CD4-positive, alpha-beta T cell (primary cell): ENCODE results near the gene SLC16A12. TPM values are rescaled to one million over a fixed set of nuclear protein-coding genes. Genes with fewer than 3 reads are reported as not detected.

Experiments used
- ATAC-seq: fragments of 200-7000 bp; cut with Tn5 transposase; one replicate; pipeline ENCODE4 v1.10.0; 2022; ENCODE audit warnings: mild to moderate bottlenecking; ENCODE audit not compliant: poor library complexity
- CTCF ChIA-PET: fragments of 350-600 bp; sonication (Branson Sonifier 250); formaldehyde crosslinking; loops from one replicate; lab custom pipeline; 2021; ENCODE audit warnings: antibody characterized with exemption, inconsistent platforms; lab: Charles Lee
- POLR2A ChIA-PET: fragments of 350-600 bp; sonication (Branson Sonifier 250); formaldehyde crosslinking; loops from one replicate; lab custom pipeline; 2021; ENCODE audit warnings: antibody characterized with exemption, inconsistent platforms; lab: Charles Lee
- DNase-seq, 14 experiments: peaks; one replicate each; pipeline ENCODE4 v3.0.0-alpha.2; 2013 to 2020; ENCODE audit warnings: mixed read lengths in 2 of 14
- H3K27ac ChIP-seq, 2 donors: one replicate each; pipeline versions ENCODE4 v1.5.1 to v1.7.0; 2013; ENCODE audit warnings: low read length in 2 of 2, low read depth in 1 of 2, mild to moderate bottlenecking in 1 of 2
- H3K27me3 ChIP-seq, 2 experiments: 1 replicate in 1 of 2; 2 replicates in 1 of 2; pipeline versions ENCODE4 v1.6.1 to v1.7.0; 2013; ENCODE audit warnings: low read length in 2 of 2, control low read depth in 1 of 2, mild to moderate bottlenecking in 1 of 2, moderate library complexity in 1 of 2; ENCODE audit not compliant: insufficient read depth in 2 of 2, control insufficient read depth in 1 of 2
- H3K36me3 ChIP-seq: one replicate; pipeline ENCODE4 v1.6.1; 2013; ENCODE audit warnings: low read length, control low read depth; ENCODE audit not compliant: insufficient read depth
- H3K4me1 ChIP-seq: one replicate; pipeline ENCODE4 v1.6.1; 2013; ENCODE audit warnings: low read length, control low read depth; ENCODE audit not compliant: insufficient read depth
- H3K4me3 ChIP-seq: one replicate; pipeline ENCODE4 v1.5.1; 2013; ENCODE audit warnings: mild to moderate bottlenecking, low read length, moderate library complexity
- H3K9me3 ChIP-seq, 2 experiments: 1 replicate in 1 of 2; 2 replicates in 1 of 2; pipeline versions ENCODE4 v1.6.1 to v1.7.0; 2013; ENCODE audit warnings: low read length in 2 of 2, mild to moderate bottlenecking in 2 of 2, control low read depth in 1 of 2, moderate library complexity in 1 of 2; ENCODE audit not compliant: control insufficient read depth in 1 of 2, insufficient read depth in 1 of 2
- H3K27ac Mint-ChIP-seq: one replicate; pipeline ENCODE4 v1.8.0; 2020; ENCODE audit warnings: mixed read lengths
- H3K27me3 Mint-ChIP-seq: one replicate; pipeline ENCODE4 v1.8.0; 2021; ENCODE audit warnings: mixed read lengths
- H3K36me3 Mint-ChIP-seq: one replicate; pipeline ENCODE4 v1.8.0; 2021; ENCODE audit warnings: low read depth, mixed read lengths
- H3K4me1 Mint-ChIP-seq: one replicate; pipeline ENCODE4 v1.8.0; 2021; ENCODE audit warnings: low read depth, mixed read lengths
- H3K4me3 Mint-ChIP-seq: one replicate; pipeline ENCODE4 v1.8.0; 2020; ENCODE audit warnings: mild to moderate bottlenecking, mixed read lengths
- H3K9me3 Mint-ChIP-seq: one replicate; pipeline ENCODE4 v1.8.0; 2020; ENCODE audit warnings: mixed read lengths
- intact Hi-C, 2 experiments: fragments of 100-400 bp; cut with DNase I in 1 of 2; cut with micrococcal nuclease in 1 of 2; formaldehyde crosslinking; loops; one replicate each; pipeline versions ENCODE4 v1.15.1 to v1.9.0; 2023 to 2025; cut with DNase I, micrococcal nuclease
- total RNA-seq, 174 experiments: library from RNA in 2 of 174; stranded (reverse) in 2 of 174; gene quantifications; one replicate each; pipeline ENCODE4 v1.2.3 and lab custom pipeline; 2021 to 2026
- TF ChIP-seq, protein P1 (sequence below): fragments of 200-600 bp; IDR thresholded peaks from one replicate; pipeline ENCODE4 v1.8.0; 2022; ENCODE audit warnings: antibody characterized with exemption, mild to moderate bottlenecking

The SLC16A12 gene
- total RNA-seq, 2 experiments from 2014 or later: not detected

DNA sequence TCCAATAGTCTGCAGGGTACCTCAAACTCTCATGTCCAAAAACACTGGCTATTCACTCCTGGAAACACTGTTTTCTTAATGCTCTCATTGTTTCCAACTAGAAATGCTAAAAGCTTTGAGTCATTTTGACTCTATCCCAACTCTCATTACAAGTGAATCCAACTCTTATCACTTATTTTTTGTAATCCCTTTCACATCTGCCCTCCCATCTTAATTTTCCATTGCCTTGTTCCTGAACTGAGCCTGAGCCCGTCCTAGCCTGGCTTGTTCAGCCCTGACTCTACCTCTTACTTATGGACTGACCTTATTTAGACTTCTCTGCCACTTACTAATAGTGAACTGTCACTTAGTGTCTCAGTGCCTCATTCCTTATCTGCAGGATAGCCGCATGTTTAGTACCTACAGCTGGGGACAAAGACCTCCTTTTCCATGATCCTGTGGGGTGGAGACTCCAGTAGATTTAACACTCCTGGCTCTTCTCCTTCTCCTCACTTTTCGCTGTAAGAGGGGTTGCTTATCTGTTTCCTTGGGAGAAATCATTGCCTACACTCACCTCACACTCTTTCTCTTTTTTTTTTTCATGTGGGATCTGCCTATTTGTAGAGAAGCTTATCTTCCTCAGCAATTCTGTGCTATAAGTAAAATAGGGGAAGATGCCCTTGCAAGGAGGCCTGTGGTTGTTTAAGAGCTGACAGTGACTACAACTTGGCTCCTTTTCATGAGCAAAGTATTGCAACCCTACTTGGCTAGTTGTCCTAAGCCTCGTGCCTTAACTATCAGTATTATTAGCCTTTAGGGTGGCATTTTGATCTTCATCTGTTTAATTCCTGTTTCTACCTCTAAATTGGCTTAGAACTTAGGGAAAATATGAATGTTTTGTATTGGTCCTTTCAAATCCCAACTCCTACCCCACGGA lies 56.4 kb downstream of the SLC16A12 start:
- Histone ChIP-seq H3K9me3 (no peaks in the 10 kb centered on the region), H3K27ac (no peak overlapping the region), H3K27me3 (no peaks in the 10 kb centered on the region), H3K4me1 (no peaks in the 10 kb centered on the region), H3K4me3 (no peak overlapping the region), H3K36me3 (no peaks in the 10 kb centered on the region)
- no peaks in the 10 kb centered on the region for H3K36me3 Mint-ChIP-seq
- no peak overlapping the region for H3K27ac Mint-ChIP-seq
- intact Hi-C loops: no loop called here
- H3K4me1 Mint-ChIP-seq: no peaks in the 10 kb centered on the region
- ATAC-seq: no peak
- H3K27me3 Mint-ChIP-seq: peaks cover 39% of the 10 kb centered on the region
- CTCF ChIA-PET: no interaction called here
- TF ChIP-seq, protein P1, sequence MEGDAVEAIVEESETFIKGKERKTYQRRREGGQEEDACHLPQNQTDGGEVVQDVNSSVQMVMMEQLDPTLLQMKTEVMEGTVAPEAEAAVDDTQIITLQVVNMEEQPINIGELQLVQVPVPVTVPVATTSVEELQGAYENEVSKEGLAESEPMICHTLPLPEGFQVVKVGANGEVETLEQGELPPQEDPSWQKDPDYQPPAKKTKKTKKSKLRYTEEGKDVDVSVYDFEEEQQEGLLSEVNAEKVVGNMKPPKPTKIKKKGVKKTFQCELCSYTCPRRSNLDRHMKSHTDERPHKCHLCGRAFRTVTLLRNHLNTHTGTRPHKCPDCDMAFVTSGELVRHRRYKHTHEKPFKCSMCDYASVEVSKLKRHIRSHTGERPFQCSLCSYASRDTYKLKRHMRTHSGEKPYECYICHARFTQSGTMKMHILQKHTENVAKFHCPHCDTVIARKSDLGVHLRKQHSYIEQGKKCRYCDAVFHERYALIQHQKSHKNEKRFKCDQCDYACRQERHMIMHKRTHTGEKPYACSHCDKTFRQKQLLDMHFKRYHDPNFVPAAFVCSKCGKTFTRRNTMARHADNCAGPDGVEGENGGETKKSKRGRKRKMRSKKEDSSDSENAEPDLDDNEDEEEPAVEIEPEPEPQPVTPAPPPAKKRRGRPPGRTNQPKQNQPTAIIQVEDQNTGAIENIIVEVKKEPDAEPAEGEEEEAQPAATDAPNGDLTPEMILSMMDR: no peak
- DNase-seq: no peak
- POLR2A ChIA-PET: no interaction called here
- no peak overlapping the region for H3K4me3 Mint-ChIP-seq
- H3K9me3 Mint-ChIP-seq: no peaks in the 10 kb centered on the region

DNA sequence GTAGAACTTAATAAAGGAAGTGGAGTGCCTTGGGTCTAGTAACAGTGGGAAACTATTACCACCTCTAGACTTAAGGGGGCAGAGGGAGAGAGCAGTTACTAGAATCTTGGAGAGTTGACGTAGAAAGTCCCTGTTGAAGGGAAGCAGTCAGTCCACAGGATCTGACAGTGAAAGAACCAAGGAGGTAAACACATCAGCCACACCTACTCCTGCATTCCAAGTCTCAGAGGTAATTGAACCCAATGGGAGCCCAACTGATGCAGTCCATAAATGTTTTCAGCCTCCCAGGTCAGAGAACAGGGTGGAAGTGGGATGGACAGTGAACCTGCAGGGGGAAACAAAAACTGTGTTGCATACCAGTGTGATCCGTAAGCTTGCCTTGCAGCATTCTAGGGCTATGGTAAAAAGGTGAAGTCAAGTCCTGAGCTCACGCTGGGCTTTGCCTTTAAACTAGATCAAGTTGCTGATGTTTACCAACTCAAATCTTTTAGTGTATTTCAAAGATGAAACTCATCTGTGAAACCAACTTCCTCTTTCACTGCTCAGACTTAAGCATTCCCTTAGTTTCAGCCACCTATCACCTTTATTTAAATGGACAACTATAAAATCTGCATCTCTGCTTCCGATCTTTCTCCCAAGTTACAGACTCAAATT lies 57.2 kb downstream of the SLC16A12 start:
- ATAC-seq (no peak), DNase-seq (no peak)
- H3K27me3 Mint-ChIP-seq: peaks cover 31% of the 10 kb centered on the region
- no peak overlapping the region for H3K27ac Mint-ChIP-seq
- no peaks in the 10 kb centered on the region for H3K36me3 Mint-ChIP-seq
- Histone ChIP-seq H3K27me3 (no peaks in the 10 kb centered on the region), H3K36me3 (no peaks in the 10 kb centered on the region), H3K27ac (no peak overlapping the region), H3K4me1 (no peaks in the 10 kb centered on the region), H3K4me3 (no peak overlapping the region), H3K9me3 (no peaks in the 10 kb centered on the region)
- H3K4me3 Mint-ChIP-seq: no peak overlapping the region
- intact Hi-C loops: no loop called here
- H3K9me3 Mint-ChIP-seq: no peaks in the 10 kb centered on the region
- ChIA-PET POLR2A (no interaction called here), CTCF (no interaction called here)
- H3K4me1 Mint-ChIP-seq: no peaks in the 10 kb centered on the region
- TF ChIP-seq, protein P1: no peak

DNA sequence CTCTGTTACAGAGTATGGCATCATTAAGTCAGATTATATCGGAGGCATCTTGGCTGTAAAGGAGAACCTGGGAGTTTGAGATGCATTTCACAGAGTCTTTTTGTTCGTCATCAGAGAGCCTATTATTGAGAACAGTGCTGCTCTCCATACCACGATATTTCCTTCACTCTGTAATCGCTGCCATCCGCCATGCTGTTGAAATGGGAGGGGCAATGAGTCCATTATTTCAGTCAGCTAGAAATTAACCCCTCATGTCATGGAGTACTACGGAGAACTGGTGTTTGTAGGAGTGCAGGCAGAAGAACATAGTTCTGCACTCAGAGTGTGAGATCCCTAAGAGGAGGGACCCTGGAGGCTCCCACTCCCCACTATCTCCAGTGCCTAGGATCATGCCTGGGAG lies 59.2 kb downstream of the SLC16A12 start:
- no peaks in the 10 kb centered on the region for H3K4me1 Mint-ChIP-seq
- no peaks in the 10 kb centered on the region for H3K4me1 ChIP-seq
- H3K36me3 Mint-ChIP-seq: no peaks in the 10 kb centered on the region
- POLR2A ChIA-PET: no interaction called here
- H3K4me3 Mint-ChIP-seq: no peak overlapping the region
- CTCF ChIA-PET: no interaction called here
- H3K27me3 ChIP-seq: no peaks in the 10 kb centered on the region
- no peaks in the 10 kb centered on the region for H3K36me3 ChIP-seq
- no peak overlapping the region for H3K27ac ChIP-seq
- H3K27me3 Mint-ChIP-seq: peaks cover 20% of the 10 kb centered on the region
- ATAC-seq (no peak), DNase-seq (no peak)
- no peaks in the 10 kb centered on the region for H3K9me3 ChIP-seq
- intact Hi-C loops: no loop called here
- no peak overlapping the region for H3K4me3 ChIP-seq
- H3K27ac Mint-ChIP-seq: no peak overlapping the region
- TF ChIP-seq, protein P1: no peak
- H3K9me3 Mint-ChIP-seq: no peaks in the 10 kb centered on the region
